ENCODE results near the gene SERPINB6. TPM values are rescaled to one million over a fixed set of nuclear protein-coding genes. Genes with fewer than 3 reads are reported as not detected.

SERPINB6 gene
- 131 to 147 TPM (median 140 TPM) in 5 replicates for total RNA-seq (2022; extraction: Qiagen RNA extraction)

DNA sequence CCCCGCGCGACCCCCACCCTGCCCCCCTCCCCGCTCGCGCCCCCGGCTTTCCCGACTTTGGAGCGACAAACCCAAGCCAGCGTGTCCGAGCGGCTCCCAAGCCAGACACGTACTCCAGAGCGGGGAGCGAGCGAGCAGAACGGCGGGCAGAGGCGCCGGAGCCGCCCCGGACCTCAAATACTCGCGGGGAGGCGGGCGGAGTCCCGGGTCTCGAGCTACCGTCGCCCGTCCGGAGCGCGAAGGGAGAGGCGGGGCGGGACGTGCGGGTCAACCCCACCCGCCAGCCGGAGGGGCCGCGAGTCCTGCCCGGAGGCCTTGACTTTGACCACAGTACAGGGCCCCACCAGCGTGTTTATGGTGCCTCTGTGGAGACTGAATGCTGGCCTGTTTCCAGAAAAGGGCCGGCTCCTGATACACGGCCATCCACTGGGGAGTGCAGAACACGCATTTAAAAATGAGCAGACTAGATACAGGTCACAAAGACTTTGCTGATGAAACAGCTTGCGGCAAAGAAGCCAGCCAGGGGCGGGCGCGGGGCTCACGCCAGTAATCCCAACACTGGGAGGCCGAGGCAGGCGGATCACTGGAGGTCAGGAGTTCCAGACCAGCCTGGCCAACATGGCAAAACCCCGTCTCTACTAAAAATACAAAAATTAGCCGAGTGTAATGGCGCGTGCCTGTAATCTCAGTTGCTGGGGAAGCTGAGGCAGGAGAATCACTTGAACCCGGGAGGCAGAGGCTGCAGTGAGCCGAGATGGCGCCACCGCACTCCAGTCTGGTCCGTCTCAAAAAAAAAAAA, at the start of gene SERPINB6:
SERPINB6 (minus strand) TSS at position 148 of the 799 bp plus-strand sequence. CDS start 12,235 bp downstream, outside the sequence.

GRCh38 chr6:2999618-3000557, 28.5 kb upstream of the SERPINB6 start, which contains the start of gene NQO2:
NQO2 (plus strand) TSS chr6:2999894; CDS start chr6:3006553, 6,659 bp downstream.

Other genes starting within 250 kb of the SERPINB6 start
- gene MYLK4, start 220.6 kb downstream of the SERPINB6 start, total RNA-seq (2022; extraction: Qiagen RNA extraction) = 0.12 to 0.18 TPM (median 0.13 TPM) in 5 replicates
- gene WRNIP1, start 206.2 kb downstream of the SERPINB6 start, total RNA-seq (2022; extraction: Qiagen RNA extraction) = 36.3 to 42.4 TPM (median 40.1 TPM) in 5 replicates
- 46.3 to 56.4 TPM (median 47.6 TPM) in 5 replicates for gene SERPINB1, start 129.7 kb downstream of the SERPINB6 start, total RNA-seq (2022; extraction: Qiagen RNA extraction)
- gene SERPINB9, start 68.3 kb downstream of the SERPINB6 start, total RNA-seq (2022; extraction: Qiagen RNA extraction) = 8.4 to 13.3 TPM (median 11.6 TPM) in 5 replicates
- gene NQO2, start 28.3 kb upstream of the SERPINB6 start, total RNA-seq (2022; extraction: Qiagen RNA extraction) = 57.8 to 85.9 TPM (median 81.6 TPM) in 5 replicates
- gene RIPK1, start 96.9 kb upstream of the SERPINB6 start, total RNA-seq (2022; extraction: Qiagen RNA extraction) = 11.5 to 13.6 TPM (median 12.1 TPM) in 5 replicates
- gene BPHL, start 147.1 kb upstream of the SERPINB6 start, total RNA-seq (2022; extraction: Qiagen RNA extraction) = 15.7 to 24.4 TPM (median 23.3 TPM) in 5 replicates
- 73.1 to 92.6 TPM (median 92.0 TPM) in 5 replicates for gene TUBB2A, start 186.0 kb upstream of the SERPINB6 start, total RNA-seq (2022; extraction: Qiagen RNA extraction)

Data from A549 treated with CORT108297 at 1 μM for 4 hours (cell line).